Endothelial cell (in vitro differentiated cells): ENCODE data around the gene TRIM25. TPM values are rescaled to one million over a fixed set of nuclear protein-coding genes. Genes with fewer than 3 reads are reported as not detected.

Experiments
- DNase-seq: peaks from one replicate; pipeline ENCODE4 v3.0.0; 2021; ENCODE audit warnings: low spot score
- H3K27ac Mint-ChIP-seq: one replicate; pipeline ENCODE4 v1.8.0; 2021; ENCODE audit warnings: mixed read lengths, inconsistent platforms; ENCODE audit not compliant: unreplicated experiment
- H3K27me3 Mint-ChIP-seq: one replicate; pipeline ENCODE4 v1.8.0; 2021; ENCODE audit warnings: mild to moderate bottlenecking, moderate library complexity, mixed read lengths, inconsistent platforms; ENCODE audit not compliant: unreplicated experiment
- H3K36me3 Mint-ChIP-seq: one replicate; pipeline ENCODE4 v1.8.0; 2021; ENCODE audit warnings: mild to moderate bottlenecking, low read depth, mixed read lengths, inconsistent platforms; ENCODE audit not compliant: unreplicated experiment
- H3K4me1 Mint-ChIP-seq: one replicate; pipeline ENCODE4 v1.8.0; 2021; ENCODE audit warnings: mild to moderate bottlenecking, mixed read lengths, inconsistent platforms; ENCODE audit not compliant: unreplicated experiment
- H3K4me3 Mint-ChIP-seq: one replicate; pipeline ENCODE4 v1.8.0; 2021; ENCODE audit warnings: mild to moderate bottlenecking, mixed read lengths, inconsistent platforms; ENCODE audit not compliant: unreplicated experiment
- H3K9me3 Mint-ChIP-seq: one replicate; pipeline ENCODE4 v1.8.0; 2021; ENCODE audit warnings: mixed read lengths, inconsistent platforms; ENCODE audit not compliant: unreplicated experiment
- total RNA-seq: library from RNA; stranded (reverse); fragmentation: NEBNext Ultra II Directional; extraction: Animal tissue kit (Norgen Biotek cat#: 25700); gene quantifications from one replicate; pipeline ENCODE4 v1.2.1, GENCODE V29; 2021; ENCODE audit not compliant: unreplicated experiment
- TF ChIP-seq, protein P1 (sequence below): fragments of 200-600 bp; sonication (generic); IDR thresholded peaks from one replicate; pipeline ENCODE4 v1.5.0; 2021; ENCODE audit warnings: antibody characterized with exemption; ENCODE audit not compliant: unreplicated experiment

Gene TRIM25
- total RNA-seq, 1 donor from 2014 or later: 13.8 TPM

DNA sequence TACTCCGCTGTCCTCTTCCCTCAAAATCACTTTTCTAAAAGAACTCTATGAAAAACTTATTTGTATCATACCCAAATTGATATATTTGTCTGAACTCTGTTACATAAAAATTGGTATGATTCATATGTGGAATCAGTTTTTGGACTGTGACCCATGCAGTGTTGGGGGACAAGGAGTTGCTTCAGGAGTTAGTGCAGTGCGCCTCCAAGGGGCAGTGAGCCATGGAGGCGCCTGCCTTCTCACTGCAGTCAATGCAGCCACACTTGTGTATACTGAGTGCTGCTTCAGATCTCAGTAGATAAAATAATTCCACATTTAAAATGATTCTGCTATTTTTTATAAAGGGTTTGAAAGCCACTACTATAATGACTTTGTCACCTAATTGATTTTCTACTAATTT, 47.4 kb downstream of the TRIM25 start:
- peaks cover 3% of the 10 kb centered on the region for H3K27me3 Mint-ChIP-seq
- H3K36me3 Mint-ChIP-seq: no peaks in the 10 kb centered on the region
- no peaks in the 10 kb centered on the region for H3K9me3 Mint-ChIP-seq
- no peak overlapping the region for H3K27ac Mint-ChIP-seq
- no peak overlapping the region for H3K4me3 Mint-ChIP-seq
- TF ChIP-seq, protein P1, sequence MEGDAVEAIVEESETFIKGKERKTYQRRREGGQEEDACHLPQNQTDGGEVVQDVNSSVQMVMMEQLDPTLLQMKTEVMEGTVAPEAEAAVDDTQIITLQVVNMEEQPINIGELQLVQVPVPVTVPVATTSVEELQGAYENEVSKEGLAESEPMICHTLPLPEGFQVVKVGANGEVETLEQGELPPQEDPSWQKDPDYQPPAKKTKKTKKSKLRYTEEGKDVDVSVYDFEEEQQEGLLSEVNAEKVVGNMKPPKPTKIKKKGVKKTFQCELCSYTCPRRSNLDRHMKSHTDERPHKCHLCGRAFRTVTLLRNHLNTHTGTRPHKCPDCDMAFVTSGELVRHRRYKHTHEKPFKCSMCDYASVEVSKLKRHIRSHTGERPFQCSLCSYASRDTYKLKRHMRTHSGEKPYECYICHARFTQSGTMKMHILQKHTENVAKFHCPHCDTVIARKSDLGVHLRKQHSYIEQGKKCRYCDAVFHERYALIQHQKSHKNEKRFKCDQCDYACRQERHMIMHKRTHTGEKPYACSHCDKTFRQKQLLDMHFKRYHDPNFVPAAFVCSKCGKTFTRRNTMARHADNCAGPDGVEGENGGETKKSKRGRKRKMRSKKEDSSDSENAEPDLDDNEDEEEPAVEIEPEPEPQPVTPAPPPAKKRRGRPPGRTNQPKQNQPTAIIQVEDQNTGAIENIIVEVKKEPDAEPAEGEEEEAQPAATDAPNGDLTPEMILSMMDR: no peak
- DNase-seq: no peak
- peaks cover 8% of the 10 kb centered on the region for H3K4me1 Mint-ChIP-seq

- no peak overlapping the region for H3K4me3 Mint-ChIP-seq
- TF ChIP-seq, protein P1: no peak
Measured at GRCh38 chr17:56866076-56866475, 47.8 kb downstream of the TRIM25 start.

DNA sequence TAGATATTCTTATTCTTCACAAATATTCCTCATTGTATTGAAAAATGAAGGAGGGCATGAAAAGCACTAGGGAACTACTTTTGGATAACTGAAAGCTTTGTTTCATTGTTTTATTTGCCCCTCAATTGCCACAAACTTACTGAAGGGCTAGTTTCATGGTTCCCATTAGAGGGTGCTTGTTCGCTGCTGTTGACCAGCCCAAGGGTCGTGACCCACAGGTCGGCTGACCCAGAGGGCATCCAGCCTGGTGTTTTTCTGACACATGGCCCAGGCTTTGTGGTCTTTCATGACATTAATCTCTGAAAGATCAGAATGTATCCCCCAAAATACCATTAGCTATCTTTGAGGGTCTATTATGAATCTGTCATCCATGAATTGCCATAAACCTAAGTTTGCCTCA, 49.9 kb downstream of the TRIM25 start:
- no peaks in the 10 kb centered on the region for H3K36me3 Mint-ChIP-seq
- H3K27ac Mint-ChIP-seq: no peak overlapping the region
- TF ChIP-seq, protein P1: no peak
- no peak for DNase-seq
- no peaks in the 10 kb centered on the region for H3K9me3 Mint-ChIP-seq
- peaks cover 8% of the 10 kb centered on the region for H3K4me1 Mint-ChIP-seq
- no peaks in the 10 kb centered on the region for H3K27me3 Mint-ChIP-seq
- no peak overlapping the region for H3K4me3 Mint-ChIP-seq

More at GRCh38 chr17:56866076-56866475, 47.8 kb downstream of the TRIM25 start:
- peaks cover 8% of the 10 kb centered on the region for H3K4me1 Mint-ChIP-seq
- peaks cover 3% of the 10 kb centered on the region for H3K27me3 Mint-ChIP-seq
- DNase-seq: no peak
- H3K27ac Mint-ChIP-seq: no peak overlapping the region
- H3K36me3 Mint-ChIP-seq: no peaks in the 10 kb centered on the region
- H3K9me3 Mint-ChIP-seq: no peaks in the 10 kb centered on the region

GRCh38 chr17:56861899-56862298, 52.0 kb downstream of the TRIM25 start:
- no peak overlapping the region for H3K4me3 Mint-ChIP-seq
- no peaks in the 10 kb centered on the region for H3K36me3 Mint-ChIP-seq
- no peak for DNase-seq
- TF ChIP-seq, protein P1: no peak
- no peak overlapping the region for H3K27ac Mint-ChIP-seq
- H3K9me3 Mint-ChIP-seq: no peaks in the 10 kb centered on the region
- H3K27me3 Mint-ChIP-seq: no peaks in the 10 kb centered on the region
- no peaks in the 10 kb centered on the region for H3K4me1 Mint-ChIP-seq

DNA sequence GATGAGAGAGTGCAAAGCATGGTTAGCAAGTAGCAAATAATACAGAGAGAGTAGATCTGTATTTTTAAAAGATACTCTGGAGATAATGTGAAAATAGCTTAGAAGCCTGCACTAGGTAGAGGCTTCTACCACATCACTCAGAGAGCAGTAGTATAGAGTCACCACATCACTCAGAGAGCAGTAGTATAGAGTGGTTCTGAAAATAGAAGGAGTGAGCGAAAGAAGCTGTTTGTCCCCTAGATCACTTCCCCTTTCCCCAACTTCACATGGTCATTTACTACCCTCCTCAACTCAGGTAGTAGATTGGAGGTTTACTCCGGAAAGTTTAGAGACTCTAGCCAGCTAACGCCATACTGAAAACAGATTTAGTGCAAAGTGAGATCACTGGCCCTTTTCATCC, 62.8 kb downstream of the TRIM25 start:
- H3K9me3 Mint-ChIP-seq: no peaks in the 10 kb centered on the region
- no peak overlapping the region for H3K4me3 Mint-ChIP-seq
- H3K27ac Mint-ChIP-seq: no peak overlapping the region
- H3K4me1 Mint-ChIP-seq: peaks cover 11% of the 10 kb centered on the region
- TF ChIP-seq, protein P1: no peak
- no peak for DNase-seq
- no peaks in the 10 kb centered on the region for H3K27me3 Mint-ChIP-seq
- no peaks in the 10 kb centered on the region for H3K36me3 Mint-ChIP-seq
